ENCODE measurements around the gene PLEKHO2. TPM values are rescaled to one million over a fixed set of nuclear protein-coding genes. Genes with fewer than 3 reads are reported as not detected.

The PLEKHO2 gene
- polyA plus RNA-seq, 1 of the 3 experiments (the other 2 are of a cell fraction): 7.8 TPM

- no peak for TF ChIP-seq IRF3 (IDR thresholded peaks at IDR 0.05; ENCODE audit: low read depth, low read length)
- no peak for TF ChIP-seq NRF1 (IDR thresholded peaks at IDR 0.05; ENCODE audit: low read depth, low read length)
- no peak for TF ChIP-seq YY1 (IDR thresholded peaks at IDR 0.05; ENCODE audit: low read depth)
- no peak for TF ChIP-seq EP300 (IDR thresholded peaks at IDR 0.05; ENCODE audit: borderline replicate concordance in 1 of 2, low read depth in 1 of 2, low read length in 1 of 2)
- TF ChIP-seq CHD2 (IDR thresholded peaks at IDR 0.05; ENCODE audit: low read length, partially characterized antibody): no peak
- TF ChIP-seq TAF1 (IDR thresholded peaks at IDR 0.05; ENCODE audit: borderline replicate concordance, low read depth, low read length): no peak
- TF ChIP-seq FOSL2 (IDR thresholded peaks at IDR 0.05; ENCODE audit: borderline replicate concordance, low read depth): no peak
- no peak for TF ChIP-seq GABPA (IDR thresholded peaks at IDR 0.05; ENCODE audit: low read depth)
- no peak for TF ChIP-seq MEF2A (IDR thresholded peaks at IDR 0.05; ENCODE audit: borderline replicate concordance, low read depth)
- no peak for TF ChIP-seq RAD21 (IDR thresholded peaks at IDR 0.05; ENCODE audit: low read length)
- TF ChIP-seq ZBTB33 (IDR thresholded peaks at IDR 0.05; ENCODE audit: borderline replicate concordance, low read depth): no peak
- TF ChIP-seq ELF1 (IDR thresholded peaks at IDR 0.05): no peak
- no peak for TF ChIP-seq SMC3 (IDR thresholded peaks at IDR 0.05; ENCODE audit: low read depth, low read length)
- TF ChIP-seq TCF12 (IDR thresholded peaks at IDR 0.05): no peak
- no peaks in the 10 kb centered on the region for H3K27me3 ChIP-seq (ENCODE audit: insufficient read depth)
- DNase-seq: no peak
- no peak overlapping the region for H3K9ac ChIP-seq
- H3K9me2 ChIP-seq: no peaks in the 10 kb centered on the region
- H3K27ac ChIP-seq (ENCODE audit: low read depth in 2 of 2, low read length in 1 of 2): no peak overlapping the region
- peaks cover 4 to 11% of the 10 kb centered on the region in 2 experiments; a peak in 3 of 4 replicates for H3K4me1 ChIP-seq (ENCODE audit: control insufficient read depth in 1 of 2, insufficient read depth in 2 of 2, low read depth in 1 of 2, low read length in 1 of 2)
- H3F3A ChIP-seq (replicated peaks; ENCODE audit: insufficient read depth): no peaks in the 10 kb centered on the region
- H2AFZ ChIP-seq (ENCODE audit: low read depth): no peak overlapping the region
- peaks cover 0 to 4% of the 10 kb centered on the region in 2 experiments for H3K36me3 ChIP-seq (replicated peaks in 1 of 2; ENCODE audit: control insufficient read depth in 1 of 2, insufficient read depth in 2 of 2, low read length in 1 of 2)
- no peak overlapping the region for H3K4me3 ChIP-seq (ENCODE audit: low read depth in 2 of 2, low read length in 1 of 2)
- POLR2A ChIA-PET: no interaction called here
- no peak overlapping the region for H3K4me2 ChIP-seq
- no peaks in the 10 kb centered on the region for H3K9me3 ChIP-seq
- no peaks in the 10 kb centered on the region for H3K79me2 ChIP-seq (ENCODE audit: insufficient read depth)
- 97% methylated on average over 6 of the region's 9 CpGs for WGBS (ENCODE audit: low lambda C conversion rate)
- CTCF ChIA-PET: no interaction called here
- H4K20me1 ChIP-seq (ENCODE audit: insufficient read depth): no peaks in the 10 kb centered on the region
Observed at GRCh38 chr15:64870353-64870752, 28.6 kb downstream of the PLEKHO2 start.

GRCh38 chr15:64875641-64876223 lies 34.0 kb downstream of the PLEKHO2 start:
- Histone ChIP-seq H3F3A (replicated peaks; ENCODE audit: insufficient read depth) (no peaks in the 10 kb centered on the region), H3K36me3 (replicated peaks in 1 of 2; ENCODE audit: control insufficient read depth in 1 of 2, insufficient read depth in 2 of 2, low read length in 1 of 2) (no peaks in the 10 kb centered on the region), H3K9ac (no peak overlapping the region), H2AFZ (ENCODE audit: low read depth) (no peak overlapping the region), H4K20me1 (ENCODE audit: insufficient read depth) (no peaks in the 10 kb centered on the region), H3K4me1 (ENCODE audit: control insufficient read depth in 1 of 2, insufficient read depth in 2 of 2, low read depth in 1 of 2, low read length in 1 of 2) (no peaks in the 10 kb centered on the region; a peak in 1 of 4 replicates), H3K27ac (ENCODE audit: low read depth in 2 of 2, low read length in 1 of 2) (no peak overlapping the region), H3K4me2 (no peak overlapping the region), H3K4me3 (ENCODE audit: low read depth in 2 of 2, low read length in 1 of 2) (no peak overlapping the region), H3K79me2 (ENCODE audit: insufficient read depth) (no peaks in the 10 kb centered on the region), H3K9me3 (no peaks in the 10 kb centered on the region), H3K9me2 (no peaks in the 10 kb centered on the region), H3K27me3 (ENCODE audit: insufficient read depth) (no peaks in the 10 kb centered on the region)
- 72% methylated on average over 3 of the region's 3 CpGs for WGBS (ENCODE audit: low lambda C conversion rate)
- CTCF ChIA-PET: interaction anchor here (1.1 kb wide), 1 partner anchor 145 kb away, joined by 3 read pairs; no protein-coding TSS in a partner anchor
- POLR2A ChIA-PET: no interaction called here
- no peak for DNase-seq
- no peak for TF ChIP-seq CHD2 (IDR thresholded peaks at IDR 0.05; ENCODE audit: low read length, partially characterized antibody)
- no peak for TF ChIP-seq NRF1 (IDR thresholded peaks at IDR 0.05; ENCODE audit: low read depth, low read length)
- TF ChIP-seq GABPA (IDR thresholded peaks at IDR 0.05; ENCODE audit: low read depth): no peak
- TF ChIP-seq MEF2A (IDR thresholded peaks at IDR 0.05; ENCODE audit: borderline replicate concordance, low read depth): no peak
- no peak for TF ChIP-seq TAF1 (IDR thresholded peaks at IDR 0.05; ENCODE audit: borderline replicate concordance, low read depth, low read length)
- no peak for TF ChIP-seq TEAD4 (IDR thresholded peaks at IDR 0.05; ENCODE audit: borderline replicate concordance, insufficient read depth)
- no peak for TF ChIP-seq RCOR1 (IDR thresholded peaks at IDR 0.05; ENCODE audit: low read length)
- TF ChIP-seq IRF3 (IDR thresholded peaks at IDR 0.05; ENCODE audit: low read depth, low read length): no peak
- TF ChIP-seq SIN3A (IDR thresholded peaks at IDR 0.05; ENCODE audit: borderline replicate concordance, low read depth, low read length): no peak
- TF ChIP-seq MXI1 (IDR thresholded peaks at IDR 0.05; ENCODE audit: low read depth, low read length): no peak
- no peak for TF ChIP-seq EZH2phosphoT487 (IDR thresholded peaks at IDR 0.05; ENCODE audit: borderline replicate concordance, low read depth)
- no peak for TF ChIP-seq YY1 (IDR thresholded peaks at IDR 0.05; ENCODE audit: low read depth)
